ENCODE data around the gene MSH4.
"Not testable (repeated sequence)": the region's sequence is repeated elsewhere in the genome, so short reads cannot be mapped to it uniquely, and the experiment has no call there.

MSH4 gene

DNA sequence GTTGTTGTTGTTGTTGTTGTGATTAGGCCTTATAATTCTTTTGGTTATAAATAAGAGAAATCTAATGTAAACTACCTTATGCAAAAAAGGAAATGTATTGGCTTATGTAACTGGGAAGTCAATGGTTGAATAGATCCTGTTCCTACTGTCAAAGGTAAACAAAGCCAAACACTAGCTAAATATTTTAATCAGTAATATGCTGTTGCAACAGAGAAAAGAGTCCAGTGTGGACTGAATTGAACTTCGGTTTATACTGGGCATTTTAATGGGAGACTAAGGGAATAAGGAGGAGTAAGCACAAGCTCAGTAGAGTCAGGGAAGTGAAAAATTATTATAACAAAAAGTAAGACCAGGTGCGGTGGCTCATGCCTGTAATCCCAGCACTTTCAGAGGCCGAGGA, 15.4 kb downstream of the MSH4 start:
- TF ChIP-seq, protein P1, sequence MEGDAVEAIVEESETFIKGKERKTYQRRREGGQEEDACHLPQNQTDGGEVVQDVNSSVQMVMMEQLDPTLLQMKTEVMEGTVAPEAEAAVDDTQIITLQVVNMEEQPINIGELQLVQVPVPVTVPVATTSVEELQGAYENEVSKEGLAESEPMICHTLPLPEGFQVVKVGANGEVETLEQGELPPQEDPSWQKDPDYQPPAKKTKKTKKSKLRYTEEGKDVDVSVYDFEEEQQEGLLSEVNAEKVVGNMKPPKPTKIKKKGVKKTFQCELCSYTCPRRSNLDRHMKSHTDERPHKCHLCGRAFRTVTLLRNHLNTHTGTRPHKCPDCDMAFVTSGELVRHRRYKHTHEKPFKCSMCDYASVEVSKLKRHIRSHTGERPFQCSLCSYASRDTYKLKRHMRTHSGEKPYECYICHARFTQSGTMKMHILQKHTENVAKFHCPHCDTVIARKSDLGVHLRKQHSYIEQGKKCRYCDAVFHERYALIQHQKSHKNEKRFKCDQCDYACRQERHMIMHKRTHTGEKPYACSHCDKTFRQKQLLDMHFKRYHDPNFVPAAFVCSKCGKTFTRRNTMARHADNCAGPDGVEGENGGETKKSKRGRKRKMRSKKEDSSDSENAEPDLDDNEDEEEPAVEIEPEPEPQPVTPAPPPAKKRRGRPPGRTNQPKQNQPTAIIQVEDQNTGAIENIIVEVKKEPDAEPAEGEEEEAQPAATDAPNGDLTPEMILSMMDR (conservative IDR thresholded peaks at IDR 0.05) = no peak

DNA sequence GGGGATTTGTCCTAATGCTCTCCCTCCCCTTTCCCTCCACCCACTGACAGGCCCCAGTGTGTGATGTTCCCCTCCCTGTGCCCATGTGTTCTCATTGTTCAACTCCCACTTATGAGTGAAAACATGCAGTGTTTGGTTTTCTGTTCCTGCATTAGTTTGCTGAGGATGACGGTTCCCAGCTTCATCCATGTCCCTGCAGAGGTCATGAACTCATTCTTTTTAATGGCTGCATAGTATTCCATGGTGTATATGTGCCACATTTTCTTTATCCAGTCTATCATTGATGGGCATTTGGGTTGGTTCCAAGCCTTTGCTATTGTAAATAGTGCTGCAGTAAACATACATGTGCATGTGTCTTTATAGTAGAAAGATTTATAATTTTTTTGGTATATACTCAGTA, 26.9 kb downstream of the MSH4 start:
- H3K27ac ChIP-seq = not testable (repeated sequence)

More for the DNA sequence above, 15.4 kb downstream of the MSH4 start:
- no peak overlapping the region; the same call in 1 of the 2 replicates for H3K27ac ChIP-seq

DNA sequence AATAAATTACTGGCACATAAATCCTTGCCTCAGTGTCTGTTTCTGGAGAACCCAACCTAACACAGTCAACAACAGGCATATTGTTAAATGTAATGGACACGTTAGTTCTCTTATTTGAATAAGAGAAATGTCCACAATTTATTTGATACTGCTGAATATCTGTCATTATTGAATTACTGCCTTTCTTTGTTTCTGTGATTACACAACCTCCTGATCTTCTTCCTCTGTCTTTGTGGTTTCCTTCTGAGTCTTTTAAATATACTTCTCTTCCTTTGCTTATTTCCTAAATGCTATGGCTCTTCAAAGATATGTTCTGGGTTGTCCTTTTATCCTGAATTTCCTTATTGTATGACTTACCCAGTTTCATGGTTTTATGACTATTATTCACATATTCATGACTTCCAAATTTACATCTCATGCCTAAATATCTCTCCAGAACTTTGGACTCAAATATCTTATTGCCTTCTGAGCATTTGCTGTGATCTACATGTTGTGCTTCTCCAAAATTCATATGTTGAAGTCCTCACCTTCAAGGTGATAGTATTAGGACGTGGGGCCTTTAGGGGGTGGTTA, 39.9 kb downstream of the MSH4 start:
- no peak overlapping the region for H3K27ac ChIP-seq
- TF ChIP-seq, protein P1 (conservative IDR thresholded peaks at IDR 0.05) = no peak

DNA sequence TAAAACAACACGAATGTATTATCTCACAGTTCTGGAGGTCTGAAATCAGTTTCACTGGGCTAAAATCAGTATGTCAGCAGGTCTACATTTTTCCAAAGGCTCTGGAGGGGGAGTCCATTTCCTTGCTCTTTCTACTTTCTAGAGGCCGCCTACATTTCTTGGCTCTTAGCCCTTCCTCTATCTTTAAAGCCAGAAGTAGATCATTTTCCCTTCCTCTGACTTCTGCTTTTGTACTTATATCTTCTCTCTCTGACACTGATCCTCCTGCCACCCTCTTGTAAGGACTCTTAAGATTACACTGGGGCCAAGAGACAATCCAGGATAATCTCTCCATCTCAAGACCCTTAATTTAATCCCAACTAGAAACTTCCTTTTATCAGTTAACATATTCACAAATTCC, 41.4 kb downstream of the MSH4 start:
- no peak overlapping the region for H3K27ac ChIP-seq
- TF ChIP-seq, protein P1 (conservative IDR thresholded peaks at IDR 0.05) = no peak

DNA sequence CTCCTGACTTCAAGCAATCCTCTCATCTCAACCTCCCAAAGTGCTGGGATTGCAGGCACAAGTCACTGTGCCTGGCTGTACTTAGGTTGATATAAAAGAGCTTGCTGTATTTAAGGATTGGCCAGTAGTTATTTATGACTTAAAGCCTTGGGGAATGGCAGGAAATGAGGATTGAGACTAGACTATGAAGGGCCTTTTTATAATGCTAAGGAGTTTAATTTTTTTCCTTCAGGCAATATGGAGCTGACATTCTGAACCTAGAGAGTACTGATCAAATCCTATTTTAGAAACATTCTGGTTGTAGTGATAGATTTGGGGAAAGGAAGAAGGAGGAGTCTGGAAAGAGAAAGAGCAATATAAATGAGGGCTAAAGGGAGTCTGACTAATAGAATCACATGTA, 44.7 kb downstream of the MSH4 start:
- TF ChIP-seq, protein P1 (conservative IDR thresholded peaks at IDR 0.05) = no peak
- no peak overlapping the region for H3K27ac ChIP-seq

DNA sequence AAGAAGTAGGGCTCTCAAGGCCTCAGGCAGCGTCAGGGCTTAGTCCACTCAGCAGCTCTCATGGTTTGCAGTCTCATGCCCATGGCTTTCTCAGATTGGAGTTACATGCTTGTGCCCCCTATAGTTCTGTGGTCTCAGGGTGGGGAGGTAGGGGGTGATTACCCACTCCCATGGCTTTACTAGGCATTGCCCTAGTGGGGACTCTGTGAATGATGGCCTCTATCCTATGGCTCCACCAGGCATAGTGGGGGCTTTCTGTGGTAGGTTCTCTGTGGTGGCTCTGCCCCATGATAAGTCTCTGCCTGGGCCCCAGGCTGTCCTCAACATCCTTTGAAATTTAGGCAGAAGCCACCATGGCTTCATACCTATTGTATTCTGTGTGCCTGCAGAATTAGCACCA, 48.9 kb downstream of the MSH4 start:
- TF ChIP-seq, protein P1 (conservative IDR thresholded peaks at IDR 0.05) = no peak
- H3K27ac ChIP-seq = no peak overlapping the region

DNA sequence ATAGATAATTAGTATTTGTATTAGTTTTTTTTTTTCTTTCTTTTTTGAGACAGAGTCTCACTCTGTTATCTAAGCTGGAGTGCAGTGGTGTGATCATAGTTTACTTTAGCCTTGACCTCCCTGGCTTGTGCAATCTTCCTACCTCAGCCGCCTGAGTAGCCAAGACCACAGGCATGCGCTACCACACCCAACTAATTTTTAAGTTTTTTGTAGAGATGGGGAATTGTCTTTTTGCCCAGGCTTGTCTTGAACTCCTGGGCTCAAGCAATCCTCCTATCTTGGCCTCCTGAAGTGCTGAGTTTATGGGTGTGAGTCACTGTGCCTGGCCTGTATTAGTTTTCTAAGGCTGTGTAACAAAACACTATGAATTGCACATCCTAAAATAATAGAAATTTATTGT, 58.3 kb downstream of the MSH4 start:
- H3K27ac ChIP-seq = no peak overlapping the region
- TF ChIP-seq, protein P1 (conservative IDR thresholded peaks at IDR 0.05) = no peak

DNA sequence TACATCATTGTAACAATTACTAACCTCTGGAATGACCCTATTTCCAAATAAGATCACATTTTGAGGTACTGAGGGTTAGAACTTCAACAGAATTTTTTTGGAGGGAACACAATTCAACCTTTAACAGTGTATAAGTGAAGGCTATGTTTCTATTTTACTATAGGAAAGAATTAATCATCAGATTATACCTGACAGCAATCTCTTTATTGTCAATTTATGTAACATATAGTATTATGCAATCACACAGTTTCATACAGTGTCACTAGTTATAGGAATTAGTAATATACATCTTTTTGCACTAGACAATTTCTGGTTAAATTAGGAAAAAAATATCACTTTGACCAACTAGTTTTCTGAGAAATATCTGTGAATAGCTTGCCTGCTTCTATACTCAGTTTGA, 59.1 kb downstream of the MSH4 start:
- TF ChIP-seq, protein P1 (conservative IDR thresholded peaks at IDR 0.05) = no peak

More for the DNA sequence above, 59.1 kb downstream of the MSH4 start:
- H3K27ac ChIP-seq = no peak overlapping the region

All from VCaP (cell line).